K562 (cell line): ENCODE results near the gene AGAP1. TPM values are rescaled to one million over a fixed set of nuclear protein-coding genes. Genes with fewer than 3 reads are reported as not detected.

Source experiments
- ATAC-seq: fragments of 200-7000 bp; cut with Tn5 transposase; 3 replicates; pipeline ENCODE4 v1.9.1; 2020; ENCODE audit warnings: moderate library complexity
- BruUV-seq: library from RNA; stranded (reverse); fragments of 400-500 nt; replicated peaks from 2 replicates; lab custom pipeline; 2021; lab: Mats Ljungman, UMichigan
- CTCF ChIA-PET: fragments of 300-600 bp; formaldehyde crosslinking; extraction: SDS; loops from one replicate; lab custom pipeline; 2021; ENCODE audit warnings: low intra/inter-chr PET ratio; lab: Yijun Ruan, JAX
- POLR2A ChIA-PET: fragments of 300-600, 350-650 bp; sonication (Branson Sonifier 250); formaldehyde crosslinking; extraction: SDS; loops from one replicate; lab custom pipeline; 2021; ENCODE audit warnings: antibody characterized with exemption, inconsistent platforms; lab: Yijun Ruan, JAX
- DNase-seq, 4 experiments: peaks; one replicate each; pipeline versions ENCODE4 v3.0.0 to v3.0.0-alpha.2; 2011 to 2018; ENCODE audit warnings: low spot score in 3 of 4, mixed read lengths in 3 of 4; ENCODE audit errors: extremely low read depth in 1 of 4
- FAIRE-seq: peaks from 2 replicates; lab custom pipeline; 2011; peaks lifted over from hg19 to GRCh38; lab: Jason Lieb, UNC
- H2AFZ ChIP-seq: 2 replicates; pipeline ENCODE4 v1.6.0; 2011; ENCODE audit warnings: low read depth, low read length, control low read depth, inconsistent platforms
- H3K27ac ChIP-seq: fragments of 200-600 bp; 3 replicates; pipeline ENCODE4 v1.8.0; 2011; ENCODE audit warnings: low read depth, mild to moderate bottlenecking, control low read depth, inconsistent platforms, low read length, moderate library complexity, mixed read lengths; ENCODE audit errors: extremely low read depth
- H3K27me3 ChIP-seq, 2 experiments: fragments of 300-600 bp in 1 of 2; 2 replicates in 1 of 2; 3 replicates in 1 of 2; pipeline versions ENCODE4 v1.6.0 to v1.8.0; 2011; ENCODE audit warnings: inconsistent platforms in 2 of 2, low read length in 2 of 2, mild to moderate bottlenecking in 1 of 2, mixed read lengths in 1 of 2, moderate library complexity in 1 of 2; ENCODE audit not compliant: control insufficient read depth in 2 of 2, insufficient read depth in 2 of 2
- H3K36me3 ChIP-seq: fragments of 300-600 bp; 3 replicates; pipeline ENCODE4 v1.8.0; 2011; ENCODE audit warnings: mild to moderate bottlenecking, low read length, inconsistent platforms; ENCODE audit not compliant: control insufficient read depth, insufficient read depth
- H3K4me1 ChIP-seq, 2 experiments: fragments of 200-600 bp in 1 of 2; replicated peaks in 1 of 2; 2 replicates in 1 of 2; 3 replicates in 1 of 2; pipeline versions ENCODE4 v1.5.1 to v1.8.0; 2011; ENCODE audit warnings: inconsistent platforms in 2 of 2, low read length in 2 of 2, mild to moderate bottlenecking in 1 of 2, mixed read lengths in 1 of 2, moderate library complexity in 1 of 2; ENCODE audit not compliant: control insufficient read depth in 2 of 2, insufficient read depth in 2 of 2
- H3K4me2 ChIP-seq: 2 replicates; pipeline ENCODE4 v1.6.1; 2011; ENCODE audit warnings: low read length, control low read depth, inconsistent platforms, mixed read lengths; ENCODE audit not compliant: insufficient read depth
- H3K4me3 ChIP-seq: fragments of 200-600 bp; sonication (generic), shearing (Covaris generic); 2 replicates; pipeline ENCODE4 v1.5.1; 2016; ENCODE audit warnings: control low read depth, inconsistent platforms
- H3K79me2 ChIP-seq: fragments of 200-600 bp; 3 replicates; pipeline ENCODE4 v1.8.0; 2011; ENCODE audit warnings: low read length, inconsistent platforms; ENCODE audit not compliant: control insufficient read depth, insufficient read depth
- H3K9ac ChIP-seq, 2 experiments: 2 replicates each; pipeline versions ENCODE4 v1.6.0 to v1.6.1; 2011; ENCODE audit warnings: low read depth in 2 of 2, low read length in 2 of 2, control low read depth in 1 of 2, inconsistent platforms in 1 of 2, mild to moderate bottlenecking in 1 of 2, mixed read lengths in 1 of 2; ENCODE audit not compliant: insufficient read depth in 1 of 2
- H3K9me1 ChIP-seq: one replicate; pipeline ENCODE4 v1.6.0; 2011; ENCODE audit warnings: inconsistent platforms, mild to moderate bottlenecking, low read length, moderate library complexity; ENCODE audit not compliant: control insufficient read depth, insufficient read depth
- H3K9me3 ChIP-seq: replicated peaks from 2 replicates; pipeline ENCODE4 v1.5.1; 2011; ENCODE audit warnings: low read depth, low read length, inconsistent platforms; ENCODE audit not compliant: control insufficient read depth, insufficient read depth
- H4K20me1 ChIP-seq: replicated peaks from 2 replicates; pipeline ENCODE4 v1.6.1; 2011; ENCODE audit warnings: low read length, inconsistent platforms, mixed read lengths; ENCODE audit not compliant: control insufficient read depth, insufficient read depth
- CBX2 ChIP-seq: fragments of 200-600 bp; sonication (generic); IDR thresholded peaks from one replicate; pipeline ENCODE4 v1.6.1; 2012; ENCODE audit warnings: mild to moderate bottlenecking, low read length, inconsistent platforms; ENCODE audit not compliant: insufficient read depth, poor library complexity, severe bottlenecking
- HNRNPUL1 ChIP-seq: fragments of 200-400 bp; formaldehyde crosslinking; IDR thresholded peaks from 2 replicates; pipeline ENCODE4 v1.6.1; 2017; ENCODE audit warnings: low read length
- JUN ChIP-seq, 2 experiments: sonication (generic) in 1 of 2; formaldehyde crosslinking in 1 of 2; IDR thresholded peaks; 2 replicates each; pipeline versions ENCODE4 v1.6.1 to v1.8.0; 2012 to 2022; ENCODE audit warnings: borderline replicate concordance in 2 of 2, mild to moderate bottlenecking in 2 of 2, improper control_type of control experiment in 1 of 2, low read depth in 1 of 2, low read length in 1 of 2, missing genetic modification reagents in 1 of 2
- POLR3A ChIP-seq: IDR thresholded peaks from 2 replicates; pipeline ENCODE4 v1.6.1; 2011; ENCODE audit warnings: borderline replicate concordance, mild to moderate bottlenecking, moderate library complexity; ENCODE audit not compliant: insufficient read length, insufficient read depth; ENCODE audit errors: extremely low read depth
- THRA ChIP-seq: fragments of 450-650 bp; IDR thresholded peaks from 2 replicates; pipeline ENCODE4 v1.6.1; 2017; ENCODE audit warnings: mild to moderate bottlenecking, moderate library complexity
- ZNF280B ChIP-seq: fragments of 250-450 bp; sonication (Bioruptor Pico); IDR thresholded peaks from 2 replicates; pipeline ENCODE4 v1.5.1; 2021; ENCODE audit warnings: mild to moderate bottlenecking
- WGBS: fragments of 100-300 bp; shearing (Covaris generic); methylation state at CpG from one replicate; pipeline ENCODE4 v1.1.6; 2016; ENCODE audit warnings: low coverage, mixed read lengths; ENCODE audit not compliant: insufficient coverage; ENCODE audit errors: missing lambda C conversion rate; 5-methylcytosine and 5-hydroxymethylcytosine counted together
- in situ Hi-C: fragments of 300-500 bp; cut with MboI; formaldehyde crosslinking; loops from 4 replicates; pipeline ENCODE4 v1.15.0; 2018; ENCODE audit warnings: inconsistent platforms, mixed read lengths
- intact Hi-C: fragments of 100-400 bp; cut with micrococcal nuclease; formaldehyde crosslinking; loops from 2 replicates; pipeline ENCODE4 v1.14.2; 2022
- polyA plus RNA-seq, 8 experiments: library from polyadenylated mRNA; depleted of rRNA in 4 of 8; stranded (reverse) in 5 of 8; unstranded in 3 of 8; fragments of >200 nt; fragmentation: Nextera tagmentation in 2 of 8; fragmentation: Illumina TruSeq in 1 of 8; extraction: Ambion mirVana in 2 of 8; extraction: Trizol in 1 of 8; gene quantifications; 2 replicates each; pipeline versions ENCODE4 v1.2.1 to v1.2.3, GENCODE V29; 2011 to 2014; ENCODE audit warnings: inconsistent platforms in 1 of 8, missing spikeins in 1 of 8
- total RNA-seq, 7 experiments: library from RNA; depleted of rRNA in 6 of 7; stranded (reverse); fragments of >200 nt in 6 of 7; fragmentation: Illumina TruSeq in 2 of 7; extraction: Trizol in 2 of 7; gene quantifications; 2 replicates each; pipeline versions ENCODE4 v1.2.1 to v1.2.3, GENCODE V29; 2011 to 2021; ENCODE audit warnings: low replicate concordance in 1 of 7
- TF ChIP-seq, protein P1 (sequence below): sonication (generic); formaldehyde crosslinking; IDR thresholded peaks from 2 replicates; pipeline ENCODE4 v1.8.0; 2022; ENCODE audit warnings: mild to moderate bottlenecking, missing genetic modification reagents, borderline replicate concordance

The AGAP1 gene
- total and polyA plus RNA-seq, 9 of the 15 experiments (the other 6 are each of a cell fraction or from before 2014, with no cell fraction given): 1.3 to 24.0 (median 10.6) TPM

DNA sequence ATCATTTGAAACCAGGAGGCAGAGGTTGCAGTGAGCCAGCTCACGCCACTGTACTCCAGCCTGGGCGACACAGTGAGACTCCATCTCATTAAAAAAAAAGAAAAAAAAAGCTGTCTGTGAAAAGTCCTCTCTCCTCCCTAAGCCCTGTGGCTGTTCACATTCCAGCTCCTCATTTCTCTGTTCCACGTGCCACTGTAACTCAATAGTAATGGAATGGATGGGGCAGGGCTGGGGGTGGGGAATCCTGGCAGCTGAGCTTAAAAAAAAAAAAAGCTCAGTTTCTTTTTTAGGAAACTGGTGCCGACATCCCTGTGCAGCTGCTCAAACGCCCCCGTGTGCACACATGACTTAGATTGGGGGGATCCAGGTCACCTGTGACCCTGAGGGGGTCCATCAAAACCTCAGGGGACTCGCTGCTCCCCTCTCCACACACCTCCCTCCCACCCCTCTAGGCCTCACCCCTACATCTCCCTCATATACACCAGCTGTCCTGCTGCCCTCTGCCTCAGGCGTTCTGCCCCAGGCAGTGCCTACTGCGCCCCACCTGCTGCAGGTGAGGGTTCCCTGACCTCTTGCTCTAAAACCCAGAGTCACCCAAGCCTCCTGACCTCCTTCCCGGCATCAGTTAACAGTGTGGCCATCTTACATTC is 255.4 kb downstream of the AGAP1 start (continued):
- TF ChIP-seq HNRNPUL1 (no peak), POLR3A (no peak), CBX2 (no peak), THRA (no peak), ZNF280B (CRISPR knock-in tag) (no peak), JUN (IDR thresholded peaks at IDR 0.05; ENCODE audit: borderline replicate concordance, low read depth, low read length) (no peak), JUN (CRISPR knock-in tag; IDR thresholded peaks at IDR 0.05; ENCODE audit: borderline replicate concordance) (no peak)

- no peaks in the 10 kb centered on the region for H3K9me3 ChIP-seq
- peaks cover 4% of the 10 kb centered on the region; the same call in 1 of the 2 replicates for H4K20me1 ChIP-seq
- CTCF ChIA-PET: interaction anchor here (0.7 kb wide), 1 partner anchor 516 kb away, joined by 3 read pairs; no protein-coding TSS in a partner anchor
- no peak overlapping the region for H3K9ac ChIP-seq
- in situ Hi-C loops (no loop called here), intact Hi-C loops (loop anchor here (5.0 kb wide), 2 partner anchors 107 to 317 kb away; no protein-coding TSS in a partner anchor)
- FAIRE-seq (no peak), DNase-seq (no peak), ATAC-seq (no peak)
- no peak overlapping the region for H3K27ac ChIP-seq
- H3K27me3 ChIP-seq: no peaks in the 10 kb centered on the region
- no peak overlapping the region for H2AFZ ChIP-seq
- H3K4me1 ChIP-seq: no peaks in the 10 kb centered on the region
- no peak overlapping the region for H3K4me3 ChIP-seq
- BruUV-seq: no TSS peak
- H3K79me2 ChIP-seq: no peaks in the 10 kb centered on the region
- 88% methylated on average over 2 of the region's 3 CpGs for WGBS
- no peak overlapping the region for H3K4me2 ChIP-seq
- POLR2A ChIA-PET: no interaction called here
- H3K36me3 ChIP-seq: peaks cover 28% of the 10 kb centered on the region; the same call in 2 of the 3 replicates
- no peaks in the 10 kb centered on the region for H3K9me1 ChIP-seq
- TF ChIP-seq, protein P1, sequence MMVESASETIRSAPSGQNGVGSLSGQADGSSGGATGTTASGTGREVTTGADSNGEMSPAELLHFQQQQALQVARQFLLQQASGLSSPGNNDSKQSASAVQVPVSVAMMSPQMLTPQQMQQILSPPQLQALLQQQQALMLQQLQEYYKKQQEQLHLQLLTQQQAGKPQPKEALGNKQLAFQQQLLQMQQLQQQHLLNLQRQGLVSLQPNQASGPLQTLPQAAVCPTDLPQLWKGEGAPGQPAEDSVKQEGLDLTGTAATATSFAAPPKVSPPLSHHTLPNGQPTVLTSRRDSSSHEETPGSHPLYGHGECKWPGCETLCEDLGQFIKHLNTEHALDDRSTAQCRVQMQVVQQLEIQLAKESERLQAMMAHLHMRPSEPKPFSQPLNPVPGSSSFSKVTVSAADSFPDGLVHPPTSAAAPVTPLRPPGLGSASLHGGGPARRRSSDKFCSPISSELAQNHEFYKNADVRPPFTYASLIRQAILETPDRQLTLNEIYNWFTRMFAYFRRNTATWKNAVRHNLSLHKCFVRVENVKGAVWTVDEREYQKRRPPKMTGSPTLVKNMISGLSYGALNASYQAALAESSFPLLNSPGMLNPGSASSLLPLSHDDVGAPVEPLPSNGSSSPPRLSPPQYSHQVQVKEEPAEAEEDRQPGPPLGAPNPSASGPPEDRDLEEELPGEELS (CRISPR knock-in tag): no peak
These were observed 255.9 kb downstream of the AGAP1 start for GRCh38 chr2:235749771-235750160.
